Gastroesophageal sphincter (tissue), 4 donors: Measurements from ENCODE around the gene MGAT4A. TPM values are rescaled to one million over a fixed set of nuclear protein-coding genes. Genes with fewer than 3 reads are reported as not detected.

Source experiments
- ATAC-seq: fragments of 150-250 bp; one replicate; pipeline ENCODE4 v1.9.1; 2016; ENCODE audit warnings: mild to moderate bottlenecking, moderate library complexity
- H3K27ac ChIP-seq, 4 donors: fragments of 200-600 bp; sonication (generic) in 3 of 4; 1 replicate in 3 of 4; 2 replicates in 1 of 4; pipeline ENCODE4 v1.5.1; 2016 to 2019
- H3K27me3 ChIP-seq: fragments of 200-600 bp; sonication (generic); one replicate; pipeline ENCODE4 v1.5.1; 2019
- H3K36me3 ChIP-seq, 2 donors: fragments of 200-600 bp; sonication (generic); one replicate each; pipeline ENCODE4 v1.5.1; 2019; ENCODE audit warnings: control low read depth in 1 of 2
- H3K4me1 ChIP-seq, 3 donors: fragments of 200-600 bp; sonication (generic); 1 replicate in 2 of 3; 2 replicates in 1 of 3; pipeline ENCODE4 v1.5.1; 2016 to 2019; ENCODE audit warnings: control low read depth in 2 of 3
- H3K4me3 ChIP-seq, 2 donors: fragments of 200-600 bp; sonication (generic); one replicate each; pipeline ENCODE4 v1.5.1; 2019; ENCODE audit warnings: mild to moderate bottlenecking in 1 of 2, moderate library complexity in 1 of 2
- H3K9me3 ChIP-seq, 3 donors: fragments of 200-600 bp; sonication (generic); one replicate each; pipeline ENCODE4 v1.5.1; 2017 to 2019; ENCODE audit warnings: control low read depth in 2 of 3
- CTCF ChIP-seq, 4 experiments: fragments of 200-600 bp in 2 of 4; fragments of 450-650 bp in 2 of 4; sonication (generic) in 1 of 4; IDR thresholded peaks; one replicate each; pipeline ENCODE4 v1.5.1; 2017 to 2019; ENCODE audit warnings: antibody characterized with exemption in 4 of 4, mild to moderate bottlenecking in 2 of 4, moderate library complexity in 2 of 4
- EP300 ChIP-seq: sonication (generic); formaldehyde crosslinking; IDR thresholded peaks from one replicate; pipeline ENCODE4 v1.6.1; 2017; ENCODE audit warnings: antibody characterized with exemption, mild to moderate bottlenecking
- POLR2A ChIP-seq, 2 donors: fragments of 450-650 bp; IDR thresholded peaks; one replicate each; pipeline ENCODE4 v1.6.1; 2017; ENCODE audit warnings: antibody characterized with exemption in 2 of 2, mild to moderate bottlenecking in 2 of 2, moderate library complexity in 1 of 2
- POLR2AphosphoS5 ChIP-seq: sonication (generic); formaldehyde crosslinking; IDR thresholded peaks from one replicate; pipeline ENCODE4 v1.6.1; 2017; ENCODE audit warnings: antibody characterized with exemption
- WGBS, 2 donors: methylation state at CpG; one replicate each; pipeline ENCODE4 v1.1.5; 2018; ENCODE audit warnings: low coverage in 1 of 2; 5-methylcytosine and 5-hydroxymethylcytosine counted together
- total RNA-seq, 4 donors: library from RNA; depleted of rRNA; stranded (reverse); fragments of >200 nt; gene quantifications; one replicate each; pipeline ENCODE4 v1.1.0, GENCODE V29; 2016

Gene MGAT4A
- total RNA-seq, 4 donors from 2014 or later: 12.7 to 33.0 (median 21.2) TPM

- Histone ChIP-seq H3K9me3 (no peaks in the 10 kb centered on the region), H3K27ac (peak overlapping the region in 3 of 4 donors; percentile 16 to 36 (median 25)), H3K4me3 (no peak overlapping the region), H3K27me3 (no peaks in the 10 kb centered on the region), H3K36me3 (no peaks in the 10 kb centered on the region), H3K4me1 (no peaks in the 10 kb centered on the region)
- 64 to 83% methylated on average over 4 to 5 of the region's 5 CpGs for WGBS, 2 donors
- TF ChIP-seq EP300: no peak
- TF ChIP-seq POLR2A (IDR thresholded peaks at IDR 0.05): no peak
- TF ChIP-seq POLR2AphosphoS5: no peak
- ATAC-seq: no peak
Observed at GRCh38 chr2:98683728-98684127, 47.2 kb downstream of the MGAT4A start.

- Histone ChIP-seq H3K27ac (no peak overlapping the region), H3K4me3 (no peak overlapping the region), H3K4me1 (no peaks in the 10 kb centered on the region), H3K27me3 (no peaks in the 10 kb centered on the region), H3K36me3 (peaks cover 2 to 23% of the 10 kb centered on the region in 2 donors), H3K9me3 (no peaks in the 10 kb centered on the region)
- TF ChIP-seq EP300: no peak
- no peak for TF ChIP-seq CTCF (IDR thresholded peaks at IDR 0.05)
- no peak for TF ChIP-seq POLR2AphosphoS5
- TF ChIP-seq POLR2A (IDR thresholded peaks at IDR 0.05): no peak
- no peak for ATAC-seq
- WGBS, 2 donors: 91 to 94% methylated on average over 3 of the region's 3 CpGs
Observed at GRCh38 chr2:98676742-98677141, 54.2 kb downstream of the MGAT4A start.

DNA sequence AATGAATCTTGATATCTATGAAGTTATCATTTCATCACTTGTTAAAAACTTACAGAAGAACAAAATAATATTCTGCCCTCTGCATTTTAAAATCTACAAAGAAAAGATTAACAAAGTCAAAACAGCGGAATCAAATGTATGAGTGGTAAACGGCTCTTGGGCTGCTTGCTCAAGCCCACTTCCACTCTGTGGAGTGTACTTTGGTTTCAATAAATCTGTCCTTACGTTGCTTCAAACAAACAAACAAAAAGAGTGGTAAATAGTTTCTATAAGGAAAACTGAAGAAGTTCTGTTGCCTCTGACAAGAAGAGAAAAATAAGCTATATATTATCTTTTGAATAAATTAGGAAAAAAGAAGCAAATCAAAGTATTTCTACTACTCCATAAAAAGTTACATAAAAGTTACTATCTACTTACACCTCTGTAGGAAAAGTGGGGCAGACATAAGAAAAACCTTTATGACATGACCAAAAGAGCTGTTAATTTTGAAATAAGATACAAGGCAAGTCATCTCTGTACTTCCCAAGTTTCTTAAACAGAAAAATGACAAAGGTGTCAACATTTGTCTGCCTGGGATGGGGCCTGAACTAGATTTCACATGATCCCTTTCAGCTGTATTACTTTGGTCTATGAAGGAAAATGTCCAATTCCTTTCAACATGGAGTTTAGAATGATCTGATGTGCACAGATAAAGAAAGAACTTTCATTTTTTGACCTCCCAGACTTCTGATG is 56.5 kb downstream of the MGAT4A start:
- Histone ChIP-seq H3K9me3 (no peaks in the 10 kb centered on the region), H3K27me3 (no peaks in the 10 kb centered on the region), H3K4me3 (no peak overlapping the region), H3K4me1 (no peaks in the 10 kb centered on the region), H3K27ac (no peak overlapping the region), H3K36me3 (peaks cover 2 to 23% of the 10 kb centered on the region in 2 donors)
- no peak for TF ChIP-seq POLR2AphosphoS5
- no peak for TF ChIP-seq POLR2A (IDR thresholded peaks at IDR 0.05)
- TF ChIP-seq EP300: no peak
- no peak for TF ChIP-seq CTCF (IDR thresholded peaks at IDR 0.05)
- ATAC-seq: no peak
- 91 to 92% methylated on average over 3 of the region's 3 CpGs for WGBS, 2 donors

- H3K27me3 ChIP-seq: no peaks in the 10 kb centered on the region
- H3K4me3 ChIP-seq: no peak overlapping the region
- peaks cover 1 to 36% of the 10 kb centered on the region in 2 donors for H3K36me3 ChIP-seq
- WGBS, 2 donors: 60 to 86% methylated on average over 1 of the region's 1 CpG
- no peaks in the 10 kb centered on the region for H3K4me1 ChIP-seq
- no peaks in the 10 kb centered on the region for H3K9me3 ChIP-seq
- H3K27ac ChIP-seq: no peak overlapping the region
- no peak for ATAC-seq
- TF ChIP-seq POLR2AphosphoS5 (no peak), CTCF (IDR thresholded peaks at IDR 0.05) (no peak), POLR2A (IDR thresholded peaks at IDR 0.05) (no peak), EP300 (no peak)
Observed at GRCh38 chr2:98669675-98670074, 61.3 kb downstream of the MGAT4A start.

DNA sequence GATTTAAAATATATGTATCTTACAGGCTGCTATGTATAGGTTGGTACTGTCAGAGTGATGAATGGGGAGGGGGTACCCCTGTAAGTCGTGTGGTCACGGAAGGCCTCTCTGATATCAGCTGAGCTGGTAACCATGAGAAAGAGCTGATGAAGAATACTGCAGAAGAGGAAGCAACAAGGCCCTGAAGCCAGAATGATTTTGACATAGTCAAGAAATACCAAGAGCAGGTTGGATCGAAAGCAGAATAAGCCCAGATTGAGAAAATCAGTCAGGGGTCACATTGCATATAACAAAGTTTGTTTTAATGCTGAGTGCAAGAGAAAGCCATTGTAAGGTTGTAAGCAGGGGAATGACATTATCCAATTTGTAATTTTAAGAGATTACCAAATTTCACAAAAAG is 65.3 kb downstream of the MGAT4A start:
- no peaks in the 10 kb centered on the region for H3K4me1 ChIP-seq
- H3K36me3 ChIP-seq: peaks cover 0 to 38% of the 10 kb centered on the region in 2 donors
- peaks cover 0 to 2% (median 0%) of the 10 kb centered on the region in 3 donors for H3K9me3 ChIP-seq
- TF ChIP-seq POLR2AphosphoS5 (no peak), POLR2A (IDR thresholded peaks at IDR 0.05) (no peak), EP300 (no peak), CTCF (IDR thresholded peaks at IDR 0.05) (no peak)
- H3K27me3 ChIP-seq: no peaks in the 10 kb centered on the region
- ATAC-seq: no peak
- H3K4me3 ChIP-seq: no peak overlapping the region
- 67 to 71% methylated on average over 3 of the region's 3 CpGs for WGBS, 2 donors
- no peak overlapping the region for H3K27ac ChIP-seq
